ENCODE data around the gene MEIKIN. TPM values are rescaled to one million over a fixed set of nuclear protein-coding genes. Genes with fewer than 3 reads are reported as not detected.

MEIKIN gene
- not detected for total RNA-seq

- 78 to 79% methylated on average over 20 to 24 of the region's 24 CpGs for WGBS, 2 donors
- H3K9me3 ChIP-seq, result no peaks in the 10 kb centered on the region
- intact Hi-C loops (cut with DNase I), result no loop called here
- TF ChIP-seq POLR2A (IDR thresholded peaks at IDR 0.05), result no peak
- TF ChIP-seq CTCF (IDR thresholded peaks at IDR 0.05), result no peak
- no peak for DNase-seq
- H3K27ac ChIP-seq, result no peak within 1 kb of the TSS
- H3K27me3 ChIP-seq, result no peaks in the 10 kb centered on the region
- H3K36me3 ChIP-seq, result no peaks in the 10 kb centered on the region
- no peak within 1 kb of the TSS for H3K4me3 ChIP-seq (replicated peaks in 1 of 3)
- H3K4me1 ChIP-seq, result no peaks in the 10 kb centered on the region
Measured at GRCh38 chr5:131945551-131946168, at the start of gene MEIKIN. Gene MEIKIN, minus strand, starts transcription at chr5:131945663. Its CDS starts 158 bp downstream, at chr5:131945505.

GRCh38 chr5:131994533-131995226, 49.2 kb upstream of the MEIKIN start:
- intact Hi-C loops (cut with DNase I), result no loop called here
- Histone ChIP-seq H3K4me1 (no peaks in the 10 kb centered on the region), H3K4me3 (replicated peaks in 1 of 3) (no peak overlapping the region), H3K27me3 (no peaks in the 10 kb centered on the region), H3K36me3 (no peaks in the 10 kb centered on the region), H3K9me3 (no peaks in the 10 kb centered on the region), H3K27ac (no peak overlapping the region)
- TF ChIP-seq POLR2A (IDR thresholded peaks at IDR 0.05) (no peak), CTCF (IDR thresholded peaks at IDR 0.05) (no peak)
- DNase-seq, result no peak
- 78 to 85% methylated on average over 5 to 6 of the region's 7 CpGs for WGBS, 2 donors

GRCh38 chr5:131994090-131994489, 48.6 kb upstream of the MEIKIN start:
- DNase-seq, result no peak
- Histone ChIP-seq H3K4me3 (replicated peaks in 1 of 3) (no peak overlapping the region), H3K27me3 (no peaks in the 10 kb centered on the region), H3K27ac (no peak overlapping the region), H3K9me3 (no peaks in the 10 kb centered on the region), H3K36me3 (no peaks in the 10 kb centered on the region), H3K4me1 (no peaks in the 10 kb centered on the region)
- intact Hi-C loops (cut with DNase I), result no loop called here
- WGBS, 2 donors, result 86 to 95% methylated on average over 5 to 6 of the region's 7 CpGs
- TF ChIP-seq CTCF (IDR thresholded peaks at IDR 0.05) (no peak), POLR2A (IDR thresholded peaks at IDR 0.05) (no peak)

GRCh38 chr5:131993676-131994075, 48.2 kb upstream of the MEIKIN start:
- no peak overlapping the region for H3K27ac ChIP-seq
- H3K4me1 ChIP-seq, result no peaks in the 10 kb centered on the region
- no peak for DNase-seq
- no peaks in the 10 kb centered on the region for H3K27me3 ChIP-seq
- TF ChIP-seq POLR2A (IDR thresholded peaks at IDR 0.05), result no peak
- no peak for TF ChIP-seq CTCF (IDR thresholded peaks at IDR 0.05)
- WGBS, 2 donors, result 97 to 98% methylated on average over 4 of the region's 4 CpGs
- no peaks in the 10 kb centered on the region for H3K9me3 ChIP-seq
- no peaks in the 10 kb centered on the region for H3K36me3 ChIP-seq
- intact Hi-C loops (cut with DNase I), result no loop called here
- no peak overlapping the region for H3K4me3 ChIP-seq (replicated peaks in 1 of 3)

- Histone ChIP-seq H3K4me3 (replicated peaks in 1 of 3) (no peak overlapping the region), H3K4me1 (no peaks in the 10 kb centered on the region), H3K9me3 (no peaks in the 10 kb centered on the region), H3K36me3 (no peaks in the 10 kb centered on the region), H3K27ac (no peak overlapping the region), H3K27me3 (no peaks in the 10 kb centered on the region)
- DNase-seq, result no peak
- TF ChIP-seq CTCF (IDR thresholded peaks at IDR 0.05) (no peak), POLR2A (IDR thresholded peaks at IDR 0.05) (no peak)
- 77 to 85% methylated on average over 5 of the region's 5 CpGs for WGBS, 2 donors
- intact Hi-C loops (cut with DNase I), result no loop called here
Measured at GRCh38 chr5:131992370-131992769, 46.9 kb upstream of the MEIKIN start.
